ENCODE data around the gene UNC13D. TPM values are rescaled to one million over a fixed set of nuclear protein-coding genes. Genes with fewer than 3 reads are reported as not detected.

Gene UNC13D
- total RNA-seq, 1 donor from 2014 or later = 12.8 TPM

GRCh38 chr17:75834928-75835653 is 9.1 kb downstream of the UNC13D start:
- DNase-seq (ENCODE audit: low spot score) = no peak

GRCh38 chr17:75834279-75834920 is 9.8 kb downstream of the UNC13D start:
- DNase-seq (ENCODE audit: low spot score) = no peak

GRCh38 chr17:75832652-75833400 is 11.4 kb downstream of the UNC13D start:
- no peak for DNase-seq (ENCODE audit: low spot score)

GRCh38 chr17:75832164-75832651 is 12.0 kb downstream of the UNC13D start:
- no peak for DNase-seq (ENCODE audit: low spot score)

- DNase-seq (ENCODE audit: low spot score) = no peak
These were observed 13.1 kb downstream of the UNC13D start for GRCh38 chr17:75831032-75831571.

- DNase-seq (ENCODE audit: low spot score) = no peak
These were observed 13.8 kb downstream of the UNC13D start for GRCh38 chr17:75830164-75831031.

- DNase-seq (ENCODE audit: low spot score) = no peak
These were observed 14.5 kb downstream of the UNC13D start for GRCh38 chr17:75829747-75830146.

GRCh38 chr17:75828741-75829140 is 15.5 kb downstream of the UNC13D start:
- DNase-seq (ENCODE audit: low spot score) = no peak

- DNase-seq (ENCODE audit: low spot score) = no peak
These were observed 16.2 kb downstream of the UNC13D start for GRCh38 chr17:75828076-75828400.

GRCh38 chr17:75827308-75828075 is 16.7 kb downstream of the UNC13D start:
- DNase-seq (ENCODE audit: low spot score) = no peak

GRCh38 chr17:75826561-75827307 is 17.5 kb downstream of the UNC13D start:
- no peak for DNase-seq (ENCODE audit: low spot score)

- no peak for DNase-seq (ENCODE audit: low spot score)
These were observed 18.3 kb downstream of the UNC13D start for GRCh38 chr17:75825748-75826370.

GRCh38 chr17:75825149-75825552 is 19.1 kb downstream of the UNC13D start:
- no peak for DNase-seq (ENCODE audit: low spot score)

- no peak for DNase-seq (ENCODE audit: low spot score)
These were observed 19.5 kb downstream of the UNC13D start for GRCh38 chr17:75824666-75825065.

GRCh38 chr17:75824050-75824552 is 20.1 kb downstream of the UNC13D start:
- no peak for DNase-seq (ENCODE audit: low spot score)

- no peak for DNase-seq (ENCODE audit: low spot score)
These were observed 20.8 kb downstream of the UNC13D start for GRCh38 chr17:75823257-75824041.

- DNase-seq (ENCODE audit: low spot score) = no peak
These were observed 21.4 kb downstream of the UNC13D start for GRCh38 chr17:75822800-75823166.
